Endothelial cell of umbilical vein (primary cell): ENCODE measurements around the gene WFIKKN2. TPM values are rescaled to one million over a fixed set of nuclear protein-coding genes. Genes with fewer than 3 reads are reported as not detected.

Experiments used
- BruUV-seq: library from RNA; stranded (reverse); fragments of 400-500 nt; replicated peaks from 2 replicates; lab custom pipeline; 2021; lab: Mats Ljungman, UMichigan
- CTCF ChIA-PET: fragments of 300-600, 350-600 bp; sonication (Branson Sonifier 250); formaldehyde crosslinking; loops from one replicate; lab custom pipeline; 2021; ENCODE audit warnings: antibody characterized with exemption, inconsistent platforms; lab: Charles Lee
- POLR2A ChIA-PET: fragments of 300-600, 350-600 bp; sonication (Branson Sonifier 250); formaldehyde crosslinking; loops from one replicate; lab custom pipeline; 2021; ENCODE audit warnings: antibody characterized with exemption, inconsistent platforms; lab: Charles Lee
- DNase-seq: peaks from one replicate; pipeline ENCODE4 v3.0.0-alpha.2; 2011; ENCODE audit warnings: low read depth, low spot score
- FAIRE-seq: peaks from 2 replicates; lab custom pipeline; 2011; peaks lifted over from hg19 to GRCh38; lab: Jason Lieb, UNC
- H2AFZ ChIP-seq: 2 replicates; pipeline ENCODE4 v1.6.0; 2012; ENCODE audit warnings: low read depth, low read length, control low read depth, inconsistent platforms
- H3K27ac ChIP-seq: 2 replicates; pipeline ENCODE4 v1.5.1; 2011; ENCODE audit warnings: low read depth, mild to moderate bottlenecking, control low read depth, low read length, moderate library complexity; ENCODE audit not compliant: insufficient read depth
- H3K27me3 ChIP-seq, 2 experiments: 2 replicates each; pipeline versions ENCODE4 v1.6.0 to v1.6.1; 2011; ENCODE audit warnings: low read length in 2 of 2, mixed read lengths in 1 of 2; ENCODE audit not compliant: control insufficient read depth in 2 of 2, insufficient read depth in 2 of 2
- H3K36me3 ChIP-seq, 2 experiments: 2 replicates in 1 of 2; 3 replicates in 1 of 2; pipeline ENCODE4 v1.5.1; 2011; ENCODE audit warnings: low read length in 2 of 2, mild to moderate bottlenecking in 1 of 2, moderate library complexity in 1 of 2; ENCODE audit not compliant: control insufficient read depth in 2 of 2, insufficient read depth in 2 of 2; ENCODE audit errors: extremely low read depth in 1 of 2
- H3K4me1 ChIP-seq: 3 replicates; pipeline ENCODE4 v1.5.1; 2011; ENCODE audit warnings: mild to moderate bottlenecking, low read length; ENCODE audit not compliant: control insufficient read depth, insufficient read depth; ENCODE audit errors: extremely low read depth
- H3K4me2 ChIP-seq: 2 replicates; pipeline ENCODE4 v1.6.1; 2011; ENCODE audit warnings: low read length, control low read depth, mixed read lengths; ENCODE audit not compliant: insufficient read depth
- H3K4me3 ChIP-seq, 3 experiments: fragments of 200-600 bp in 1 of 3; sonication (generic), shearing (Covaris generic) in 1 of 3; replicated peaks in 1 of 3; 2 replicates each; pipeline ENCODE4 v1.5.1; 2011 to 2016; ENCODE audit warnings: control low read depth in 3 of 3, low read length in 3 of 3, mild to moderate bottlenecking in 2 of 3, inconsistent platforms in 1 of 3, low read depth in 1 of 3, moderate library complexity in 1 of 3; ENCODE audit not compliant: insufficient read depth in 1 of 3
- H3K79me2 ChIP-seq: 2 replicates; pipeline ENCODE4 v1.6.0; 2012; ENCODE audit warnings: low read length, inconsistent platforms; ENCODE audit not compliant: control insufficient read depth, insufficient read depth
- H3K9ac ChIP-seq: replicated peaks from 2 replicates; pipeline ENCODE3; 2011; ENCODE audit warnings: low read length, control low read depth; ENCODE audit not compliant: insufficient read depth; ENCODE audit errors: extremely low read depth
- H3K9me1 ChIP-seq: replicated peaks from 3 replicates; pipeline ENCODE4 v1.6.0; 2011; ENCODE audit warnings: mild to moderate bottlenecking, low read length; ENCODE audit not compliant: control insufficient read depth, insufficient read depth; ENCODE audit errors: extremely low read depth
- H3K9me3 ChIP-seq: replicated peaks from 2 replicates; pipeline ENCODE4 v1.5.1; 2012; ENCODE audit warnings: low read length, inconsistent platforms; ENCODE audit not compliant: control insufficient read depth, insufficient read depth
- H4K20me1 ChIP-seq: replicated peaks from 2 replicates; pipeline ENCODE3; 2011; ENCODE audit warnings: mild to moderate bottlenecking, low read length; ENCODE audit not compliant: control insufficient read depth, insufficient read depth; ENCODE audit errors: extremely low read depth
- CTCF ChIP-seq, 2 donors: IDR thresholded peaks; 1 replicate in 1 of 2; 2 replicates in 1 of 2; pipeline ENCODE4 v1.5.1; 2011; ENCODE audit warnings: low read length in 2 of 2, mild to moderate bottlenecking in 2 of 2, moderate library complexity in 2 of 2, control low read depth in 1 of 2, inconsistent platforms in 1 of 2, low read depth in 1 of 2; ENCODE audit not compliant: insufficient read depth in 1 of 2; ENCODE audit errors: extremely low read depth in 1 of 2
- EZH2 ChIP-seq: IDR thresholded peaks from 2 replicates; pipeline ENCODE4 v1.6.1; 2012; ENCODE audit warnings: borderline replicate concordance, low read depth, mild to moderate bottlenecking, moderate library complexity, low read length, inconsistent platforms; ENCODE audit not compliant: severe bottlenecking
- FOS ChIP-seq: IDR thresholded peaks from 2 replicates; pipeline ENCODE4 v1.6.1; 2011; ENCODE audit warnings: mild to moderate bottlenecking, low read length, moderate library complexity, borderline replicate concordance; ENCODE audit not compliant: insufficient read depth
- GATA2 ChIP-seq: IDR thresholded peaks from 2 replicates; pipeline ENCODE4 v1.7.0; 2011; ENCODE audit warnings: low read depth, mild to moderate bottlenecking, moderate library complexity, mixed read lengths, low read length; ENCODE audit not compliant: insufficient read length, insufficient read depth
- JUN ChIP-seq: IDR thresholded peaks from 2 replicates; pipeline ENCODE4 v1.6.1; 2011; ENCODE audit warnings: borderline replicate concordance, low read depth; ENCODE audit not compliant: insufficient read length, insufficient read depth
- MAX ChIP-seq: IDR thresholded peaks from 2 replicates; pipeline ENCODE4 v1.6.1; 2011; ENCODE audit not compliant: insufficient read depth, insufficient read length
- MYC ChIP-seq: IDR thresholded peaks from one replicate; pipeline ENCODE4 v1.6.1; 2011; ENCODE audit warnings: mild to moderate bottlenecking, low read depth, low read length
- POLR2A ChIP-seq: IDR thresholded peaks from 2 replicates; pipeline ENCODE4 v1.6.1; 2012; ENCODE audit warnings: low read depth, mild to moderate bottlenecking, control low read depth, low read length
- POLR2AphosphoS5 ChIP-seq: IDR thresholded peaks from 2 replicates; pipeline ENCODE4 v1.6.1; 2012; ENCODE audit warnings: low read depth, mild to moderate bottlenecking, control low read depth, low read length, moderate library complexity; ENCODE audit not compliant: insufficient read depth
- dilution Hi-C: fragments of 300-500 bp; cut with MboI; formaldehyde crosslinking; loops from one replicate; pipeline ENCODE4 v1.15.0; 2019; ENCODE audit warnings: low sequenced_read_pairs; ENCODE audit not compliant: extremely low pct_ligation_motif_present
- intact Hi-C: fragments of 100-400 bp; cut with micrococcal nuclease; formaldehyde crosslinking; loops from one replicate; pipeline ENCODE4 v1.10.0; 2022
- polyA plus RNA-seq, 4 experiments: library from polyadenylated mRNA; depleted of rRNA in 3 of 4; stranded (reverse) in 3 of 4; unstranded in 1 of 4; fragments of >200 nt; gene quantifications; 2 replicates each; pipeline versions ENCODE4 v1.2.1 to v1.2.3, GENCODE V29; 2011 to 2012; ENCODE audit warnings: missing spikeins in 1 of 4
- total RNA-seq: library from RNA; stranded (reverse); gene quantifications from 2 replicates; pipeline ENCODE4 v1.2.3, GENCODE V29; 2021

The WFIKKN2 gene
- total and polyA plus RNA-seq, 2 donors (not counting 3 experiments of a cell fraction or from before 2014, with no cell fraction given), result 0.03 TPM; not detected in 1

GRCh38 chr17:50802609-50803571 is 32.5 kb upstream of the WFIKKN2 start:
- H3K79me2 ChIP-seq, result no peaks in the 10 kb centered on the region
- FAIRE-seq, result no peak
- no TSS peak for BruUV-seq
- dilution Hi-C loops, result no loop called here
- H3K4me2 ChIP-seq, result no peak overlapping the region
- H3K9me3 ChIP-seq, result no peaks in the 10 kb centered on the region
- H4K20me1 ChIP-seq, result no peaks in the 10 kb centered on the region
- H3K27me3 ChIP-seq, result no peaks in the 10 kb centered on the region
- no peak overlapping the region for H2AFZ ChIP-seq
- H3K27ac ChIP-seq, result no peak overlapping the region
- intact Hi-C loops, result no loop called here
- no peak overlapping the region for H3K9ac ChIP-seq
- no peaks in the 10 kb centered on the region for H3K4me1 ChIP-seq
- H3K36me3 ChIP-seq, result no peaks in the 10 kb centered on the region
- DNase-seq, result no peak
- H3K4me3 ChIP-seq, result no peak overlapping the region
- H3K9me1 ChIP-seq, result no peaks in the 10 kb centered on the region
- POLR2A ChIA-PET, result no interaction called here
- TF ChIP-seq GATA2 (no peak), MYC (no peak), POLR2AphosphoS5 (no peak), CTCF (IDR thresholded peaks at IDR 0.05; ENCODE audit: extremely low read depth in 1 of 2, insufficient read depth in 1 of 2, low read depth in 1 of 2, low read length in 2 of 2) (no peak), MAX (no peak), JUN (no peak), EZH2 (no peak), POLR2A (no peak), FOS (no peak)
- CTCF ChIA-PET, result interaction anchor here (1.0 to 6.4 kb wide), 6 partner anchors 9 to 49 kb away, joined by 3 to 42 read pairs (median 4); no protein-coding TSS in a partner anchor
